Fibroblast of skin of back (primary cell): ENCODE measurements around the gene C12orf43.

Experiments
- DNase-seq: peaks from one replicate; pipeline ENCODE4 v3.0.0-alpha.2; 2013

Gene C12orf43

DNA sequence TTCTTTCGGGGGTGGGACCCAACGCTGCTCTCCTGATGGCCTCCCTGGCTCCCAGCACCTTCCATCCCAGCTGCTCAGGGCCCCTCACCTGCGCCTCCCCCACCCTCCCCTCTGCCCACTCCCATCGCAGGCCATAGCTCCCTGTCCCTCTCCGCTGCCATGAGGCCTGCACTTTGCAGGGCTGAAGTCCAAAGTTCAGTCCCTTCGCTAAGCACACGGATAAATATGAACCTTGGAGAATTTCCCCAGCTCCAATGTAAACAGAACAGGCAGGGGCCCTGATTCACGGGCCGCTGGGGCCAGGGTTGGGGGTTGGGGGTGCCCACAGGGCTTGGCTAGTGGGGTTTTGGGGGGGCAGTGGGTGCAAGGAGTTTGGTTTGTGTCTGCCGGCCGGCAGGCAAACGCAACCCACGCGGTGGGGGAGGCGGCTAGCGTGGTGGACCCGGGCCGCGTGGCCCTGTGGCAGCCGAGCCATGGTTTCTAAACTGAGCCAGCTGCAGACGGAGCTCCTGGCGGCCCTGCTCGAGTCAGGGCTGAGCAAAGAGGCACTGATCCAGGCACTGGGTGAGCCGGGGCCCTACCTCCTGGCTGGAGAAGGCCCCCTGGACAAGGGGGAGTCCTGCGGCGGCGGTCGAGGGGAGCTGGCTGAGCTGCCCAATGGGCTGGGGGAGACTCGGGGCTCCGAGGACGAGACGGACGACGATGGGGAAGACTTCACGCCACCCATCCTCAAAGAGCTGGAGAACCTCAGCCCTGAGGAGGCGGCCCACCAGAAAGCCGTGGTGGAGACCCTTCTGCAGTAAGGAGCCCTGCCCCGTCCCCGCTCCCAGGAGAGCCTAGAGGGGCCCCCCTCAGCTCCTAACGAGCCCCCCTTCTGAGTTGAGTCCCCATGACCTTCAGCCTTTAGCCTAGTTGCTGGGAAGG lies 37.7 kb downstream of the C12orf43 start, which contains the start of gene HNF1A:
Gene HNF1A (plus strand): TSS at position 248 of the 924 bp plus-strand sequence. CDS start 226 bp downstream, at position 474.
- no peak for DNase-seq

- no peak for DNase-seq
These were observed 38.6 kb downstream of the C12orf43 start for GRCh38 chr12:120977531-120978295.

DNA sequence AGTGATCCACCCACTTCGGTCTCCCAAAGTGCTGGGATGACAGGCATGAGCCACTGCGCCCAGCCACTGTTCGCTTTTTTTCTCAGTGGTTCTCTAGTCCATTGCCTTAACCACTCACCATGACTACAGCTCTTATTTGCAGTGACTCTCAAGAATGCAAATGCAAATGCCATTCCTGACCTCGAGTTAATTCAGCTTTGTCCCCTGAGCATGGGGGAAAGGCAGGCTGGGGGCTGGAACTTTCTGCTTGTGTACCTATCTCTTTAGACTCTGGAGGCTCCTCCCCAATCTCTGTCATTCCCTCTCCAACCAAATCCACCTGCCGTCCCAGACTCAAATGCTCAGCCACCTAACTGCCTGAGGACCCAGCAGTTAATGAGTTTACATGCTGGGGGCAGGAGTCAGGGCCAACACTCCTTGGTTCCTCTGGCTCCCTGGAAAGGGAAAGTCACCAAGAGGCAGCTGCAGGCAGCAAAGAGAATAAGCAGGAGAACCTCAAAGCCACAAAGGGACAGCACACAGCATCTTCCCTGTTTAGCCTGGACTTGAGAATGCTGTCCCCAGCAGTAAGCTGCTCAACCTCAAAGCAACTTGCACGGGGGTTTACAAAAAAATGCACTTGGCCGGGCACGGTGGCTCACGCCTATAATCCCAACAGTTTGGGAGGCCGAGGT lies 43.3 kb downstream of the C12orf43 start:
- DNase-seq = peak; percentile 5

DNA sequence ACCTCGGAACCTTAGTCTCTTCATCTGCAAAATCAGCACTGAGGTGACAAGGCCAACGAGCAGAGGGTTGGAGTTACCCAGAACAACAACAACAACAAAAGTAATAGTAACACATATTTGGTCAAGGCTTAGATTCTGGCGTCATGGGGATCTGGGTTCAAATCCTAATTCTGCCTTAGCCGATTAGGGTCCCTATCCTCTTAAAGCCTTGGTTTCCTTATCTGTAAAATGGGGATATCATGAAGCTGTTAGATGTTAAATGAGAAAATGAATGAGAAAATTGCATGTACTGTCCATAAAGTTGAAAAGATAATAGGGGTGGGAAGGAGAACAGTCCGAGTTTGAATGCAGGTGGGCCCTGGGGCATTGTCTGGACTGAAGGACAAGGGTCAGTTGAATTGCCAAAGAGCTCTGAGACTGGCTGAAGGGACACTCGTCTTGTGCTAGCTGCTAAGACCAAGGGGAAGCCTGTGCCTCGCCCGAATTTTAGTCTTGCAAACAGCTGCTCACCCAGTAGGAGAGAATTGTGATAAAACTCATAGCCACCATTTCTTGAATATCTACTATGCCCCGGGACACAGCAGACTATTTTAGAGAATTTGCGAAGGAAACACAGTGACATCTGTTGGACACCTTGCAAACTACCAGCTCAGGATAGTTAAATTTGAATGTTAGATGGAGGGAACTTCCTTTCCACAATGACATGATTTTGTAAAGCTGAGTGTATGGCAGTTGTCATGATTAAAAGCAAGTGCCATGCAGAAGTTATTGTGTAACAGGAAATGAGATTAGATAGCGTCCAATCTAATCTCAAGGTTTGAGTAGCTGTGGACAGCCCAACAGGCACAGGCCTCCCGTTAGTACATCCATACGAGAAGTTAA lies 44.7 kb downstream of the C12orf43 start:
- DNase-seq = peak; percentile 53

- DNase-seq = no peak
These were observed 46.0 kb downstream of the C12orf43 start for GRCh38 chr12:120970310-120970709.

DNA sequence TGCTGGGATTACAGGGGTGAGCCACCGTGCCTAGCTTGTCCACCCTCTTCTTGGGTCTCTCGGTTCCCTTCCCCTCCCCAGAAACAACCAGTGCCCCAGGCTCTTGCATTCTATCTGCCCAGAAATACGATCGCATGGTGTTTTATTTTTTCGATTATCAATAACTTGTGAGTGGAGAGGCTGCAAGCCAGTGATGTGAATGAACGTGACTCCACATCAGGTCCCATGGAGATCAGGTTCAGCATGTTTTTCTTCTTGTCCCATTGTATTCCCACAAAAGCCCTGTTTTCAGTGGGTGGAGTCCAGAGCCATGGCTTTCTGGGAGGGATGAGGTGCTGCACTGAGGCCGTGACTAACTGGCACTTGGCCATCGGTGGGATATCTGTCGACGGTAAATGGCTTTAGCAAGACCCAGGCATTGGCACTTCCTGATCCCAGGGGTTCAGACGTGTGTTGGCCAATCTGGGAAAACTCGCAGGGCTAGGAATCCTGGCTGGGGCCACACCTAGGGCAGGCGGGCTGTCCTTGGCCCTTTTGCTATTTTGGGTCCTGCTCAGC lies 50.7 kb downstream of the C12orf43 start:
- no peak for DNase-seq

GRCh38 chr12:120964298-120964697 lies 52.0 kb downstream of the C12orf43 start:
- no peak for DNase-seq

- DNase-seq = no peak
These were observed 53.7 kb downstream of the C12orf43 start for GRCh38 chr12:120962532-120963020.

DNA sequence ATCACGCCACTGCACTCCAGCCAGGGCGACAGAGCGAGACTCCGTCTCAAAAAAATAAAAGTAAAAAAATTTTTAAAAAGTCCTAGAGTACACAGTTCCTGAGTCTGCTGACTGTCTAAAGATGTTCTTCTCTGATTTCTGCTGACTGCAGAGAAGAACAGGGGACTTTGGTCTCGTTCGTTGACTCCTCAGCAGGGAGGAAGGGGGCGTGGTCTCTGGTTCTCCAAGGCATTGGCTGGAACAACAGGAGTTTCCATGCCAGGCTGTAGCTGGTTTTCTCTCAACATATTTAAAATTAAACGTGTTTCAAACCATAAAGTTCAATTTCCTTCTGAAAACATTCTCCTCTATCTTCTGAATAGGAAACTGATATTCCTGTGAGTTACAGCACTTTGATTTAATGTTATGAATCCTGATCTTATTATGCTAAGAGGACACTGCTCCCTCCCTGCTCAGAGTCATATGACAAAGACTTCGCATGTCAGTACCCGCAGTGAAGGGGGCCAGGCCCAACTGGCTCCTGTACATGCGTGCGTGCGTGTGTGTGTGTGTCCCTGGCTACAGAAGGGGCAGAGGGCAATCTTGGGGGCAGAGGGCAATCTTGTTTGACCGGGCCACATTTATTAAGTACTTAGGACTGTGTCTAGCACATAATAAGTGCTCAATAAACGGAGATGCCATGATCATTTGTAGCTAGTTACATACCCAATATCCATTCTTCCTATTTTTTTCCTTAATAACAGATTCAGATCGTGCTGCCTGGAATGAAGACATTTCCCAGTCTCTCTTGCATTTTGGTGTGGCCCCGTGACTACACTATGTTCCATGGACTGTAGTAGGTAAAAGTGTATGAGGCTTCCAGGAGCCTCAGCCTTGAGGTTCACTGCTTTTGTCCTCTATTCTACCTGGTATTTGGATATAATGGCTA lies 54.4 kb downstream of the C12orf43 start:
- no peak for DNase-seq

DNA sequence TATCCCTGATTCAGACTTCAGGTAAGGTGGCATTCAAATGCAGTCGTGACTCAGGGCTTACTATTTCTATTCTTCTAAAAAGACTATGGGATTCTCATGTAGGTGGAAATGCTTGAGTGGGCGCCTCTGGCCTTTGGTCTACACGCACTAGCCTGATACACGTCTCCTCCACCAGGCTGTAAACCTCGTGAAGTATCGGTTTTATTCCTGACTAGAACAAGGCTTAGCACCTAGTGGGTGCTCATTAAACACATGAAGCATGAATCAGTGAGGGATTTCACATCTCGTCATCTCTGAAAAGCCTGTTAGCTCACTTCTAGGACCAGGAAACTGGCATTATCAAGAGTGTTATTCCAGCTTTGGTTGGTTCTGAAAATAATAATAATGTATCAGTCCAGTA lies 55.6 kb downstream of the C12orf43 start:
- no peak for DNase-seq

- no peak for DNase-seq
These were observed 57.0 kb downstream of the C12orf43 start for GRCh38 chr12:120959111-120959878.

- no peak for DNase-seq
These were observed 59.5 kb downstream of the C12orf43 start for GRCh38 chr12:120956579-120957300.

GRCh38 chr12:120955232-120955631 lies 61.1 kb downstream of the C12orf43 start:
- no peak for DNase-seq

DNA sequence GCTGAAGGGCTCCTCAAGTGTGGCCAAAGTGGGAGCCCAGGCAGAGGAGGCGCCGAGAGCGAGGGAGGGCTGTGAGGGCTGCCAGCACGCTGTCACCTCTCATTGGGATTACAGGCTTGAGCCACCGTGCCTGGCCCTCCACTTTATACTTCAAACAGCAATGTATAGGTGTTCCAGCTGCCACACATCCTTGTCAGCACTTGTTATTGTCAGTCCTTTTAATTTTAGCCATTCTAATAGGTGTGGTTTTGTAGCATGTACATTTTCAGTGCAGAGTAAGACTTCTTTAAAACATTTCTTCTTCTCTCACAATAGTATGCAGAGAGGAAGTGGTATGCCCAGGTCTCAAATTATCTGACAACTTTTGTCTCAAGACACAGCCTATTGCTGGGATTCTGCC lies 65.5 kb downstream of the C12orf43 start:
- no peak for DNase-seq
